Stomach (tissue), 9 donors: Measurements from ENCODE around the gene PRKG2. TPM values are rescaled to one million over a fixed set of nuclear protein-coding genes. Genes with fewer than 3 reads are reported as not detected.

Source experiments
- DNase-seq, 2 donors: peaks; one replicate each; pipeline versions ENCODE4 v3.0.0 to v3.0.0-alpha.2; 2013 to 2019
- H3K27ac ChIP-seq, 5 donors: fragments of 200-600 bp in 4 of 5; sonication (generic) in 4 of 5; one replicate each; pipeline ENCODE4 v1.5.1; 2013 to 2019; ENCODE audit warnings: mild to moderate bottlenecking in 1 of 5, moderate library complexity in 1 of 5
- H3K27me3 ChIP-seq, 3 donors: fragments of 200-600 bp; sonication (generic); one replicate each; pipeline ENCODE4 v1.5.1; 2017 to 2019; ENCODE audit warnings: mixed run types in 1 of 3
- H3K36me3 ChIP-seq, 4 donors: fragments of 200-600 bp; sonication (generic); 1 replicate in 3 of 4; 2 replicates in 1 of 4; pipeline ENCODE4 v1.5.1; 2016 to 2019
- H3K4me1 ChIP-seq, 4 donors: fragments of 200-600 bp; sonication (generic); one replicate each; pipeline ENCODE4 v1.5.1; 2016 to 2019
- H3K4me3 ChIP-seq, 4 donors: fragments of 200-600 bp; sonication (generic) in 3 of 4; one replicate each; pipeline ENCODE4 v1.5.1; 2016 to 2019; ENCODE audit warnings: mild to moderate bottlenecking in 1 of 4
- H3K9me3 ChIP-seq, 4 donors: fragments of 200-600 bp; sonication (generic); one replicate each; pipeline ENCODE4 v1.5.1; 2016 to 2019
- EP300 ChIP-seq: sonication (generic); formaldehyde crosslinking; IDR thresholded peaks from one replicate; pipeline ENCODE4 v1.6.1; 2017; ENCODE audit warnings: antibody characterized with exemption
- POLR2A ChIP-seq, 4 donors: fragments of 450-650 bp; IDR thresholded peaks; one replicate each; pipeline ENCODE4 v1.6.1; 2016; ENCODE audit warnings: antibody characterized with exemption in 4 of 4, control low read depth in 2 of 4, mild to moderate bottlenecking in 1 of 4, moderate library complexity in 1 of 4
- POLR2AphosphoS5 ChIP-seq, 3 donors: sonication (generic); formaldehyde crosslinking; IDR thresholded peaks; one replicate each; pipeline ENCODE4 v1.6.1; 2016; ENCODE audit warnings: antibody characterized with exemption in 3 of 3
- WGBS, 5 donors: extraction: QIAGEN DNeasy Blood & Tissue Kit in 3 of 5; methylation state at CpG; one replicate each; pipeline versions ENCODE4 v1.1.5 to v1.1.7; 2013 to 2018; 5-methylcytosine and 5-hydroxymethylcytosine counted together
- intact Hi-C: fragments of 100-400 bp; cut with DNase I; formaldehyde crosslinking; loops from one replicate; pipeline ENCODE4 v1.15.1; 2023; ENCODE audit warnings: low total_unique reads
- polyA plus RNA-seq, 3 donors: library from polyadenylated mRNA; stranded (reverse); fragments of 200-250 nt; gene quantifications; one replicate each; pipeline ENCODE4 v1.2.3, GENCODE V29; 2013
- total RNA-seq, 5 donors: library from RNA; depleted of rRNA; stranded (reverse); fragments of >200 nt; gene quantifications; one replicate each; pipeline versions ENCODE4 v1.1.0 to v1.2.3, GENCODE V29; 2014 to 2016
- TF ChIP-seq, protein P1 (sequence below), 7 experiments: fragments of 450-650 bp in 4 of 7; fragments of 200-600 bp in 3 of 7; sonication (generic) in 3 of 7; IDR thresholded peaks; one replicate each; pipeline ENCODE4 v1.5.1; 2016 to 2019; ENCODE audit warnings: antibody characterized with exemption in 7 of 7, control low read depth in 2 of 7, mild to moderate bottlenecking in 1 of 7
- donor health status: healthy with polysubstance abuse.
- donor health status: Bipolar disorder and iron deficiency.
- donor health status: healthy.

The PRKG2 gene
- total and polyA plus RNA-seq, 8 donors, result 0.19 to 2.9 (median 0.58) TPM; not detected in 3

DNA sequence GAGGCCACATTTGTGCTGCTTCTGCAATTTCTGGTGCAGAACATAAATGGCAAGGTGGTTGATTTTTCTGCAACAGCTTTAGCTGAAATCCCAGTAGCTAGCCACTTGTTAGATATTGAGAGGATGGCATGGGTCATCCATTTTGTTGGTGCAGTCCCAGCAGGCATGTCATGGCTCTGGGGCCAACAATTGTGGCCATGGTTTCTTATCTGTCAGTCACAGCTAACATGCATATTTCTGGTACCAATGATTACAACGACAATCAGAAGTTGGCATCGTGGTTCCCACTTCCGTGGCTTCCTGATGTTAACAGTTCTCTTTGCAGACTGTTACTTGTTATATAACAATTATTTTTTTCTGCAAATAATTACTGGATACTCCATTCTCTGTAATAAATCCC, 42.8 kb upstream of the PRKG2 start:
- no peak for TF ChIP-seq EP300
- TF ChIP-seq, protein P1, sequence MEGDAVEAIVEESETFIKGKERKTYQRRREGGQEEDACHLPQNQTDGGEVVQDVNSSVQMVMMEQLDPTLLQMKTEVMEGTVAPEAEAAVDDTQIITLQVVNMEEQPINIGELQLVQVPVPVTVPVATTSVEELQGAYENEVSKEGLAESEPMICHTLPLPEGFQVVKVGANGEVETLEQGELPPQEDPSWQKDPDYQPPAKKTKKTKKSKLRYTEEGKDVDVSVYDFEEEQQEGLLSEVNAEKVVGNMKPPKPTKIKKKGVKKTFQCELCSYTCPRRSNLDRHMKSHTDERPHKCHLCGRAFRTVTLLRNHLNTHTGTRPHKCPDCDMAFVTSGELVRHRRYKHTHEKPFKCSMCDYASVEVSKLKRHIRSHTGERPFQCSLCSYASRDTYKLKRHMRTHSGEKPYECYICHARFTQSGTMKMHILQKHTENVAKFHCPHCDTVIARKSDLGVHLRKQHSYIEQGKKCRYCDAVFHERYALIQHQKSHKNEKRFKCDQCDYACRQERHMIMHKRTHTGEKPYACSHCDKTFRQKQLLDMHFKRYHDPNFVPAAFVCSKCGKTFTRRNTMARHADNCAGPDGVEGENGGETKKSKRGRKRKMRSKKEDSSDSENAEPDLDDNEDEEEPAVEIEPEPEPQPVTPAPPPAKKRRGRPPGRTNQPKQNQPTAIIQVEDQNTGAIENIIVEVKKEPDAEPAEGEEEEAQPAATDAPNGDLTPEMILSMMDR (IDR thresholded peaks at IDR 0.05), result no peak
- TF ChIP-seq POLR2AphosphoS5 (IDR thresholded peaks at IDR 0.05), result no peak
- no peak for TF ChIP-seq POLR2A (IDR thresholded peaks at IDR 0.05)
- H3K36me3 ChIP-seq, result no peaks in the 10 kb centered on the region
- no peaks in the 10 kb centered on the region for H3K9me3 ChIP-seq
- no peak for DNase-seq
- intact Hi-C loops, result no loop called here
- no peak overlapping the region for H3K27ac ChIP-seq
- H3K4me1 ChIP-seq, result peaks cover 0 to 6% (median 3%) of the 10 kb centered on the region in 4 donors
- H3K4me3 ChIP-seq, result no peak overlapping the region
- H3K27me3 ChIP-seq, result no peaks in the 10 kb centered on the region
- WGBS, 5 donors, result 44 to 69% (median 52%) methylated on average over 3 of the region's 3 CpGs

DNA sequence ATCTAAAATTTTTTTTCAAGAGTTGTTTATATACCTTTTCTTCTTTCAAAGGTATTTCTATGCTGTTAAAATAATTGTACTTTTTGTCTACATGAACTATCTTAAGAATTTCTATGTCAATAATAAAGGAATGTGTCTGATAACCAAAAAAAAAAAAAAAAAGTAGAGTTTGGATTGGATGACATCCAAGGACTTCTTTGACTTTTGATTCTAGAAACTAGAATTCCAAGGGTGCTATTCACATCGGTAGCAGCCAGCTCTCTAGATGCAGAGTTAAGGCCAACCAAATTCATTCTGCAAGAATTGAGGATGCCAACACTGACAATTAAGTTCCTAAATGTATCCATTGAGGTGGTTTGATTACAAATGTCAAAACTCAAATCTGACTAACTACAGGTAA, 42.0 kb upstream of the PRKG2 start:
- no peak for DNase-seq
- WGBS, 5 donors, result 18 to 47% (median 33%) methylated on average over 1 of the region's 1 CpG
- Histone ChIP-seq H3K4me3 (no peak overlapping the region), H3K27ac (no peak overlapping the region), H3K9me3 (no peaks in the 10 kb centered on the region), H3K27me3 (no peaks in the 10 kb centered on the region), H3K4me1 (peaks cover 0 to 6% (median 3%) of the 10 kb centered on the region in 4 donors), H3K36me3 (no peaks in the 10 kb centered on the region)
- intact Hi-C loops, result no loop called here
- TF ChIP-seq POLR2AphosphoS5 (IDR thresholded peaks at IDR 0.05) (no peak), POLR2A (IDR thresholded peaks at IDR 0.05) (no peak), EP300 (no peak)
- TF ChIP-seq, protein P1 (IDR thresholded peaks at IDR 0.05), result no peak

DNA sequence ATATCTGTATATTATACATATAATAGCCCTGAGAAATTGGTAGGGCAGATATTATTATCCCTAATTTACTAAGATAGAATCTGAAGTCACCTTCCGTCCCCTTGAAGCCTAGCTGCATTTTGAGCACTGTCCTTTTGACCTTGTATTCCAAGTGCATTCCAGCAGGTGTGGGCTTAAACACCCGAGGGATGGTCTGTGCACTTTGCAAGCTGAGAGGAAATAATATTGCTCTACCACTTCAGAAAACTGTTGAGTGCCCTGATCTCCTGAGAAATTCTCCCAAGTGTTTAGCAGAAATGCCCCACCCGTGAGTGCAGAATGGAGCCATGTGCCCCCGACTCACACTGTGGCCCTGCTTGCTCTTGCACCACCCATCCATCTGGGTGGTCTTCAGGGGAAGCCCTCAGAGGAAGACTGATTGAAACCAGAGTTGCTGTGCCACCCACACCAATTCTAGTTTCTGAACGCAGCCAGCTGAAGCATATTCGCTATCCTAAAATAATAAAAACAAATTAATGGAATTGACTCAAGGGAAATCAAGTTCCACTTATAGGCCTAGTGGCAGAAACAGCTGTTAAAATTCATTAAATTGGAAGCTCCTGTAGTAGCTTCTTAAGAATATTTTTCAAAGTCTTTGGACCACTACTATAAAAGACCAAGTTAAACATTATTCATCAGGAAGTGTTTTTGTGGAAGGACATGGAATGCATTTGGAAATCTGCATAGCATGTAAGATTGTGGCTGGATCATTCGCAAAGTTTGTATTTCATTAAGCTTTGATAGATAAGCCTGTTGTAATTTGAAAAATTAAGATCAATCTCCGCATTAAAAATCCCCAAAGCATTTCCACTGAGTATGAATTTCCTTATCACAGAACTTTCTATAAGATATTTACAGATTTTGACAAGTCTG, 41.3 kb upstream of the PRKG2 start:
- intact Hi-C loops, result no loop called here
- no peaks in the 10 kb centered on the region for H3K36me3 ChIP-seq
- no peak for TF ChIP-seq POLR2A (IDR thresholded peaks at IDR 0.05)
- no peak for TF ChIP-seq EP300
- TF ChIP-seq, protein P1 (IDR thresholded peaks at IDR 0.05), result no peak
- no peak for TF ChIP-seq POLR2AphosphoS5 (IDR thresholded peaks at IDR 0.05)
- H3K27ac ChIP-seq, result no peak overlapping the region
- WGBS, 5 donors, result 49 to 59% (median 57%) methylated on average over 6 to 8 of the region's 8 CpGs
- no peak overlapping the region for H3K4me3 ChIP-seq
- H3K9me3 ChIP-seq, result no peaks in the 10 kb centered on the region
- no peaks in the 10 kb centered on the region for H3K27me3 ChIP-seq
- H3K4me1 ChIP-seq, result peaks cover 0 to 6% (median 3%) of the 10 kb centered on the region in 4 donors
- no peak for DNase-seq

DNA sequence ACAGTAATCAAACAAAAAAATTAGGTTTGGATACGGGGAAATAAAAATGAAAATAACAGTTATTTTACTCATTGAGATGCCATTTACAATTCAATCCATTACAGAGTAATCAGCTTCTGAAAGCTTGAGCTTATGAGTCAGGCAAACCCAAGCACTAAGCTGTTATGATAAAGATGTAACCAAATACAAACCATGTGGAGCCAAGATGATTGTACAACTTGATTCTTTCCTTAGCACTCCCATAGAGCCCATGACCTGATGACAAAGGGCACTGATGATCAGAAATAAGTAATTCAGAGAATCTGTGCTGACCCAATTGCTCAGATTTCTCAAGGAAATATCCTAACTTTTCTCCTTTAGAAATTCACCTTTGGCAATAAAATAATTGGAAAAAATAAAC, 40.5 kb upstream of the PRKG2 start:
- no peaks in the 10 kb centered on the region for H3K27me3 ChIP-seq
- peaks cover 0 to 6% (median 3%) of the 10 kb centered on the region in 4 donors for H3K4me1 ChIP-seq
- TF ChIP-seq POLR2AphosphoS5 (IDR thresholded peaks at IDR 0.05), result no peak
- TF ChIP-seq, protein P1 (IDR thresholded peaks at IDR 0.05), result no peak
- no peak for TF ChIP-seq EP300
- no peak for TF ChIP-seq POLR2A (IDR thresholded peaks at IDR 0.05)
- H3K9me3 ChIP-seq, result no peaks in the 10 kb centered on the region
- intact Hi-C loops, result no loop called here
- no peak overlapping the region for H3K4me3 ChIP-seq
- no peaks in the 10 kb centered on the region for H3K36me3 ChIP-seq
- 74 to 88% (median 78%) methylated on average over 1 of the region's 1 CpG for WGBS, 5 donors
- no peak overlapping the region for H3K27ac ChIP-seq
- DNase-seq, result no peak
